ENCODE results near the gene HDAC6. TPM values are rescaled to one million over a fixed set of nuclear protein-coding genes. Genes with fewer than 3 reads are reported as not detected.

HDAC6 gene
- total RNA-seq, 4 donors from 2014 or later: 26.8 to 64.0 (median 47.7) TPM

GRCh38 chrX:48802089-48802904 lies 430 bp downstream of the HDAC6 start:
- intact Hi-C loops (cut with DNase I): loop anchor here (2.0 to 5.0 kb wide), 2 partner anchors 65 to 90 kb away; no protein-coding TSS in a partner anchor
- peaks cover 0 to 20% (median 9%) of the 10 kb centered on the region in 4 donors for H3K36me3 ChIP-seq
- no peaks in the 10 kb centered on the region for H3K27me3 ChIP-seq
- no peaks in the 10 kb centered on the region for H3K9me3 ChIP-seq
- TF ChIP-seq, protein P1, sequence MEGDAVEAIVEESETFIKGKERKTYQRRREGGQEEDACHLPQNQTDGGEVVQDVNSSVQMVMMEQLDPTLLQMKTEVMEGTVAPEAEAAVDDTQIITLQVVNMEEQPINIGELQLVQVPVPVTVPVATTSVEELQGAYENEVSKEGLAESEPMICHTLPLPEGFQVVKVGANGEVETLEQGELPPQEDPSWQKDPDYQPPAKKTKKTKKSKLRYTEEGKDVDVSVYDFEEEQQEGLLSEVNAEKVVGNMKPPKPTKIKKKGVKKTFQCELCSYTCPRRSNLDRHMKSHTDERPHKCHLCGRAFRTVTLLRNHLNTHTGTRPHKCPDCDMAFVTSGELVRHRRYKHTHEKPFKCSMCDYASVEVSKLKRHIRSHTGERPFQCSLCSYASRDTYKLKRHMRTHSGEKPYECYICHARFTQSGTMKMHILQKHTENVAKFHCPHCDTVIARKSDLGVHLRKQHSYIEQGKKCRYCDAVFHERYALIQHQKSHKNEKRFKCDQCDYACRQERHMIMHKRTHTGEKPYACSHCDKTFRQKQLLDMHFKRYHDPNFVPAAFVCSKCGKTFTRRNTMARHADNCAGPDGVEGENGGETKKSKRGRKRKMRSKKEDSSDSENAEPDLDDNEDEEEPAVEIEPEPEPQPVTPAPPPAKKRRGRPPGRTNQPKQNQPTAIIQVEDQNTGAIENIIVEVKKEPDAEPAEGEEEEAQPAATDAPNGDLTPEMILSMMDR (IDR thresholded peaks at IDR 0.05): no peak
- TF ChIP-seq POLR2AphosphoS5 (IDR thresholded peaks at IDR 0.05) (peak; percentile 2 to 79), EP300 (IDR thresholded peaks at IDR 0.05) (no peak), POLR2A (IDR thresholded peaks at IDR 0.05; ENCODE audit: low read depth) (peak; percentile 15)
- H3K4me3 ChIP-seq: peak overlapping the region; percentile 58 to 70 (median 62)
- H3K4me1 ChIP-seq: peaks cover 6 to 16% (median 10%) of the 10 kb centered on the region in 4 donors
- 43% methylated on average over 40 of the region's 40 CpGs for WGBS
- peak; percentile 94 for DNase-seq (ENCODE audit: extremely low spot score)
- H3K27ac ChIP-seq (replicated peaks in 1 of 4): peak overlapping the region; percentile 91 to 94 (median 94)

DNA sequence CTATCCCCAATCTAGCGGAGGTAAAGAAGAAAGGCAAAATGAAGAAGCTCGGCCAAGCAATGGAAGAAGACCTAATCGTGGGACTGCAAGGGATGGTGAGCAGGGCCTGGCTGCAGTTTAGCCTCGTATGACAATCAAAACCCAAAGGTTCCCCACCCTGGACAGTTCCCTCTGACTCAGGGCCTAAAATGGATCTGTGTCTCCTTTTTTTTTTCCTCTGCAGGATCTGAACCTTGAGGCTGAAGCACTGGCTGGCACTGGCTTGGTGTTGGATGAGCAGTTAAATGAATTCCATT lies 986 bp downstream of the HDAC6 start:
- Histone ChIP-seq H3K4me3 (peak overlapping the region; percentile 58 to 70 (median 62)), H3K27ac (replicated peaks in 1 of 4) (peak overlapping the region; percentile 91 to 94 (median 94)), H3K36me3 (peaks cover 0 to 22% (median 9%) of the 10 kb centered on the region in 4 donors), H3K9me3 (no peaks in the 10 kb centered on the region), H3K4me1 (peaks cover 6 to 16% (median 10%) of the 10 kb centered on the region in 4 donors), H3K27me3 (no peaks in the 10 kb centered on the region)
- intact Hi-C loops (cut with DNase I): loop anchor here (2.0 to 5.0 kb wide), 2 partner anchors 66 to 89 kb away; no protein-coding TSS in a partner anchor
- TF ChIP-seq, protein P1 (IDR thresholded peaks at IDR 0.05): no peak
- no peak for TF ChIP-seq POLR2AphosphoS5 (IDR thresholded peaks at IDR 0.05)
- no peak for TF ChIP-seq POLR2A (IDR thresholded peaks at IDR 0.05; ENCODE audit: low read depth)
- no peak for TF ChIP-seq EP300 (IDR thresholded peaks at IDR 0.05)
- 43% methylated on average over 4 of the region's 4 CpGs for WGBS
- DNase-seq (ENCODE audit: extremely low spot score): no peak

DNA sequence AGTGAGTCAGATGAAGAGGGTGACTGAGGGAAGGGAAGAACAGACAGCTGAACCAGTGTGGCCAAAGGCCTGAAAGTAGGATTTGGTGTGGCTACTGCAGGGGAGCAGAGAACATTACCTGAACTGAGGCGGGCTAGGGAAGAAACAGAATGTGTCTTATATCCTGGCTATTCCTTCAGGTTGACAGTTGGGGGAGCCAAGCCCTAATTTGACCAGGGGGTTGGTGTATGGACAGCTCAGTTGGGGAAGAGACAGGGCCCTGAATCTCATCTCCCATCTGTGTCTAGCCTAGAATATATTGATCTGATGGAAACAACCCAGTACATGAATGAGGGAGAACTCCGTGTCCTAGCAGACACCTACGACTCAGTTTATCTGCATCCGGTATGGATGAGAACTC lies 4.2 kb downstream of the HDAC6 start:
- H3K4me3 ChIP-seq: no peak overlapping the region
- H3K36me3 ChIP-seq: peaks cover 0 to 38% (median 14%) of the 10 kb centered on the region in 4 donors
- H3K27ac ChIP-seq (replicated peaks in 1 of 4): no peak overlapping the region
- DNase-seq (ENCODE audit: extremely low spot score): no peak
- WGBS: 85% methylated on average over 4 of the region's 4 CpGs
- intact Hi-C loops (cut with DNase I): no loop called here
- H3K4me1 ChIP-seq: peaks cover 6 to 8% (median 7%) of the 10 kb centered on the region in 4 donors
- no peak for TF ChIP-seq EP300 (IDR thresholded peaks at IDR 0.05)
- no peaks in the 10 kb centered on the region for H3K27me3 ChIP-seq
- H3K9me3 ChIP-seq: no peaks in the 10 kb centered on the region

GRCh38 chrX:48813644-48814043 lies 11.8 kb downstream of the HDAC6 start:
- 80% methylated on average over 8 of the region's 8 CpGs for WGBS

DNA sequence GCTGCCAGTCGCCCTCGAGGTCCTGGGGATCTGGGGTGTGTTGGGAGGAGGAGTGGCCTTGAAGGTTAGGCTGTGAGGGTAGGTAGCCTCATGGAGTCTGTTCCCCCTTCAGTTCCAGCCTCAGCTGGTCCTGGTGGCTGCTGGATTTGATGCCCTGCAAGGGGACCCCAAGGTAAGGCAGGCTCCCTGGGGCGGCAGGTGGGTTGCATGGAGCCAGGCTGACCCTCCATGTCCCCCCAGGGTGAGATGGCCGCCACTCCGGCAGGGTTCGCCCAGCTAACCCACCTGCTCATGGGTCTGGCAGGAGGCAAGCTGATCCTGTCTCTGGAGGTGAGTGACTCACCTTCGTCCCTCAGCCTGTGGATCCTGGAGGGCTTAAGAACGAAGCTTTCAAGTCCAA lies 12.9 kb downstream of the HDAC6 start:
- TF ChIP-seq EP300 (IDR thresholded peaks at IDR 0.05): no peak
- no peak for TF ChIP-seq POLR2AphosphoS5 (IDR thresholded peaks at IDR 0.05)
- TF ChIP-seq POLR2A (IDR thresholded peaks at IDR 0.05; ENCODE audit: low read depth): no peak
- TF ChIP-seq, protein P1 (IDR thresholded peaks at IDR 0.05): no peak
- Histone ChIP-seq H3K4me3 (no peak overlapping the region), H3K27me3 (no peaks in the 10 kb centered on the region), H3K36me3 (peaks cover 20 to 79% (median 48%) of the 10 kb centered on the region in 4 donors), H3K27ac (replicated peaks in 1 of 4) (no peak overlapping the region), H3K9me3 (no peaks in the 10 kb centered on the region), H3K4me1 (no peaks in the 10 kb centered on the region)
- DNase-seq (ENCODE audit: extremely low spot score): no peak
- 83% methylated on average over 5 of the region's 8 CpGs for WGBS
- intact Hi-C loops (cut with DNase I): no loop called here

More at GRCh38 chrX:48813644-48814043, 11.8 kb downstream of the HDAC6 start:
- intact Hi-C loops (cut with DNase I): no loop called here
- no peaks in the 10 kb centered on the region for H3K4me1 ChIP-seq
- DNase-seq (ENCODE audit: extremely low spot score): no peak
- H3K36me3 ChIP-seq: peaks cover 20 to 76% (median 45%) of the 10 kb centered on the region in 4 donors
- no peak overlapping the region for H3K4me3 ChIP-seq
- no peak overlapping the region for H3K27ac ChIP-seq (replicated peaks in 1 of 4)
- H3K27me3 ChIP-seq: no peaks in the 10 kb centered on the region
- TF ChIP-seq, protein P1 (IDR thresholded peaks at IDR 0.05): no peak
- TF ChIP-seq POLR2AphosphoS5 (IDR thresholded peaks at IDR 0.05) (no peak), EP300 (IDR thresholded peaks at IDR 0.05) (no peak), POLR2A (IDR thresholded peaks at IDR 0.05; ENCODE audit: low read depth) (no peak)
- H3K9me3 ChIP-seq: no peaks in the 10 kb centered on the region
